ENCODE data around the gene RNGTT. TPM values are rescaled to one million over a fixed set of nuclear protein-coding genes. Genes with fewer than 3 reads are reported as not detected.

The RNGTT gene
- total and polyA plus RNA-seq, 9 donors: 7.5 to 16.4 (median 10.5) TPM

DNA sequence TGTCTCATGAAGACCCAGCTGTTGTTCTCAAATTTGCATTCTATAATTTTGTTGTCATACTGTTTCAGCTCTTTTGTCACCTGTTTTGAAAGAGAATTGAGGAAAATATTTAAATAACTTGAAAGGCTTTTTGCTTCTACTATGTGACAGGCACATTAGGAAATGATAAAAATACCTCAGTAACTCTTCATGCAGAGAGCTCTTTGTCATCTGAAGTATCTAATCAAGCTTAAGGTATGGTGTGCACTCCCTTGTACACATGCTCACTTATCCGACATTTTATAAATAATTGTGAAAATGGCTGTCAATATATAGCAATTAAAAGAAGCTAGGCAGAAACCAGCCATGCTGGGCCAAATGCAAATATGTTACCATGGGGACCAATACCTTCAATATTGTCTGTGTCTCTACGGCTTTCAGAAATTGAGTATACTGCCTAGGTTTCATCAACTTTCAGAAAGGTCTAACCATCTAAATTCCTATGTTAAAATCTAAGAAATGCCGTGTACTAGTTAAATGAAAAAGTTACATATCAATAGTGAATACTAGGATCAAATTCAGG is 349.0 kb downstream of the RNGTT start:
- no peaks in the 10 kb centered on the region for H3K9me3 ChIP-seq (replicated peaks; ENCODE audit: control insufficient read depth, low read depth, low read length)
- DNase-seq: no peak
- no CpG with 5 or more reads among the region's 3 CpGs for WGBS (ENCODE audit: insufficient coverage)
- no peaks in the 10 kb centered on the region for H3K27me3 ChIP-seq (ENCODE audit: control insufficient read depth, insufficient read depth, low read length)
- no peak overlapping the region for H3K4me3 ChIP-seq (ENCODE audit: low read length)
- H3K36me3 ChIP-seq (ENCODE audit: control insufficient read depth, insufficient read depth, low read length): peaks cover 2% of the 10 kb centered on the region
- no peak overlapping the region for H3K27ac ChIP-seq (ENCODE audit: low read length)
- no peaks in the 10 kb centered on the region for H3K4me1 ChIP-seq (ENCODE audit: control insufficient read depth, insufficient read depth, low read length)

DNA sequence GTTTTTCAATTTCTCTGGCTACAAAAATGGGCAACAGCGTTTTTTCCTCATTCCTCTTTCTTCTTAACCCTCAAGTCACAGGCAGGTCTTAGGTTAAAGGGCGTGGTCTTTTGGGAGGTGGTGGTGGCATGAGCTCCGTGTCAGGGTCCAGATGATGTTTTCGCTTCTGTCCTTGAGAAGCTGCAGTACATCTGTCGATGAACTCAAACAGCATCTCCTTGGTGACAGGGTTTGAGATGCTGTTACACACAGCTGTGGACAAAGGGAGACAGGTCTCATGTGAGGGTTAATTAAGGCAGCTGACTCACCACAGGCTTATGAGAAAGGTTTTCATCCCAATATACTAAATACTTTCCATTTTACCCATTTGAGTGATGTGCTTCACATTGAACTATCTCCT is 350.8 kb downstream of the RNGTT start:
- 76% methylated on average over 3 of the region's 5 CpGs for WGBS (ENCODE audit: insufficient coverage)

DNA sequence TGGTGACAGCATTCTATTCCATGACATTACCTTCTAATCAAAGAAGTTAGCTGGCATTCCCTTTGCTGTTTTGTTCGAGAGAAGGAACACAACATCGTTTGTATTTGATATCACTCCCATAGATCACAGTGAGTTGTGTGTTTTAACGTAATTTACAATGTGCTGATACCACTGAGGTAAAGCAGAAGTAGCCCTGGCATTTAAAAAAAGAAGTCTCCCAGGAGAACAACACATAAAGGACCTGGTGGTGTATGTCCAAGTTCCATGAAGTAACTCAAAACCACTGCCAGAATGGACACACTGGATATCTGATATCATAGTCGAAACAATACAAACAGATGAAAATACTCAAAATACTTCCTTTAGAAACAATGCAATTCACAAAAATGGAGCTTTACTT is 351.7 kb downstream of the RNGTT start:
- no CpG with 5 or more reads among the region's 4 CpGs for WGBS (ENCODE audit: insufficient coverage)
- no peak overlapping the region for H3K27ac ChIP-seq (ENCODE audit: low read length)
- no peak overlapping the region for H3K4me3 ChIP-seq (ENCODE audit: low read length)
- H3K4me1 ChIP-seq (ENCODE audit: control insufficient read depth, insufficient read depth, low read length): no peaks in the 10 kb centered on the region
- no peaks in the 10 kb centered on the region for H3K27me3 ChIP-seq (ENCODE audit: control insufficient read depth, insufficient read depth, low read length)
- peak; percentile 20 for DNase-seq
- H3K36me3 ChIP-seq (ENCODE audit: control insufficient read depth, insufficient read depth, low read length): peaks cover 2% of the 10 kb centered on the region
- H3K9me3 ChIP-seq (replicated peaks; ENCODE audit: control insufficient read depth, low read depth, low read length): no peaks in the 10 kb centered on the region

More for the DNA sequence above, 350.8 kb downstream of the RNGTT start:
- Histone ChIP-seq H3K36me3 (ENCODE audit: control insufficient read depth, insufficient read depth, low read length) (peaks cover 2% of the 10 kb centered on the region), H3K9me3 (replicated peaks; ENCODE audit: control insufficient read depth, low read depth, low read length) (no peaks in the 10 kb centered on the region), H3K4me1 (ENCODE audit: control insufficient read depth, insufficient read depth, low read length) (no peaks in the 10 kb centered on the region), H3K27ac (ENCODE audit: low read length) (no peak overlapping the region), H3K4me3 (ENCODE audit: low read length) (no peak overlapping the region), H3K27me3 (ENCODE audit: control insufficient read depth, insufficient read depth, low read length) (no peaks in the 10 kb centered on the region)
- peak; percentile 5 for DNase-seq

DNA sequence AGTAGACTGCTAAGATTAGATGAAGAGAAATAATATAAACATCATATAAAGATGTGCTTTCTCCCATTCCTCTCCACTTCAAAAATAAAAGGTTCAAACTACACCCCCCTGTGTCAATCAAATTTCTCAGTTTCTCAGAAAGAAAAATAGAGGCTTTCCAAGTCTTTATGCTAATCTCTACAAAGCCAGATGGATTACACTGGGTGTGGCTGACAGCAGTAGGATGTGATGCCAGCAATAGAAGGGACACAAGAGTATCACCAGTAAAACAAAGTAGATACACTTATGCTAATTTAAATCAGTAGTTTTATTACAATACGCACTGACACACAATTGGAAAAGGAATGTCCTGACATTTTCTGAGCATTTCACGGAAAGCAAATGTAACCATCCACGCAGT is 353.4 kb downstream of the RNGTT start:
- WGBS (ENCODE audit: insufficient coverage): no CpG with 5 or more reads among the region's 3 CpGs
- H3K27me3 ChIP-seq (ENCODE audit: control insufficient read depth, insufficient read depth, low read length): no peaks in the 10 kb centered on the region
- no peaks in the 10 kb centered on the region for H3K4me1 ChIP-seq (ENCODE audit: control insufficient read depth, insufficient read depth, low read length)
- H3K4me3 ChIP-seq (ENCODE audit: low read length): no peak overlapping the region
- no peak overlapping the region for H3K27ac ChIP-seq (ENCODE audit: low read length)
- peaks cover 2% of the 10 kb centered on the region for H3K36me3 ChIP-seq (ENCODE audit: control insufficient read depth, insufficient read depth, low read length)
- no peaks in the 10 kb centered on the region for H3K9me3 ChIP-seq (replicated peaks; ENCODE audit: control insufficient read depth, low read depth, low read length)
- peak; percentile 7 for DNase-seq

DNA sequence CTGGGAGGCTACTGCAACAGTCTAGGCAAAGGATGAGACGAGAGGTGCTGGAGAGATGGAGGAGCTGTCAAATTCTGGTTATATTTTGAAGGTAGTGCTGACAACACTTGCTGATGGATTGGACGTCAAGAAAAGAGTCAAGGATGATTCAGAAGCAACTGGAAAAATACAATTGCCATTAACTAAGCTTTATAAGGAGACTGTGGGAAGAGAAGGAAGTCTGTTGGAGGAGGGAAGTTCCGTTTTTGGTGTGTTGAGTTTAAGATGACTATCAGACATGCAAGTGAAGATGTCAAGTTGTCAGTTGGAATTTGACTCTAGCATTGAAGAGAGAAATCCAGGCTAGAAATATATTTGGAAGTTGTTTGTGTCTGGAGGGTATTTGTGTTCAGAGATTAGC is 358.1 kb downstream of the RNGTT start:
- DNase-seq: no peak

DNA sequence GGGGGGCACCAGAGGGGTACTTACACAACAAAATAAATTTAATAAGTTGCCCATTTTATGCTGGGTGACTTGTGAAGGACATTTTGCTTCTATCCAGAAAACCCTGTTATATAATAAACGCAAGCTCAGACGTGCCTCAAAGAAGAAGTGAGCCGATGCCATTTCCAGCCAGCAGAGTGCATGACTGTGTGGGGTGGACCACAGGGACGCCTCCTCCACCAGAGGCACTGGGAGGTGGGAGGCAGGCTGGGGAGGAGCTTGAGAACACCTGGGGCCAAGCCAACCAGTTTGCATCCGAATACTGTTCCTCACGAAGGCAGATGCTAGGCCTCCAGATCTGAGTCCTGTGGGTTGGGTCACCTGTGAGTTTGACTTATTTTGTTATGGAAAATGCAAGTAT is 363.8 kb downstream of the RNGTT start:
- H3K9me3 ChIP-seq (replicated peaks; ENCODE audit: control insufficient read depth, low read depth, low read length): no peaks in the 10 kb centered on the region
- H3K4me3 ChIP-seq (ENCODE audit: low read length): no peak overlapping the region
- H3K27me3 ChIP-seq (ENCODE audit: control insufficient read depth, insufficient read depth, low read length): no peaks in the 10 kb centered on the region
- H3K4me1 ChIP-seq (ENCODE audit: control insufficient read depth, insufficient read depth, low read length): no peaks in the 10 kb centered on the region
- 84% methylated on average over 6 of the region's 6 CpGs for WGBS (ENCODE audit: insufficient coverage)
- H3K36me3 ChIP-seq (ENCODE audit: control insufficient read depth, insufficient read depth, low read length): no peaks in the 10 kb centered on the region
- no peak for DNase-seq
- H3K27ac ChIP-seq (ENCODE audit: low read length): no peak overlapping the region

More for the DNA sequence above, 358.1 kb downstream of the RNGTT start:
- Histone ChIP-seq H3K27me3 (ENCODE audit: control insufficient read depth, insufficient read depth, low read length) (no peaks in the 10 kb centered on the region), H3K9me3 (replicated peaks; ENCODE audit: control insufficient read depth, low read depth, low read length) (no peaks in the 10 kb centered on the region), H3K4me3 (ENCODE audit: low read length) (no peak overlapping the region), H3K27ac (ENCODE audit: low read length) (no peak overlapping the region), H3K36me3 (ENCODE audit: control insufficient read depth, insufficient read depth, low read length) (no peaks in the 10 kb centered on the region), H3K4me1 (ENCODE audit: control insufficient read depth, insufficient read depth, low read length) (no peaks in the 10 kb centered on the region)
- WGBS (ENCODE audit: insufficient coverage): 92% methylated on average over 2 of the region's 3 CpGs

DNA sequence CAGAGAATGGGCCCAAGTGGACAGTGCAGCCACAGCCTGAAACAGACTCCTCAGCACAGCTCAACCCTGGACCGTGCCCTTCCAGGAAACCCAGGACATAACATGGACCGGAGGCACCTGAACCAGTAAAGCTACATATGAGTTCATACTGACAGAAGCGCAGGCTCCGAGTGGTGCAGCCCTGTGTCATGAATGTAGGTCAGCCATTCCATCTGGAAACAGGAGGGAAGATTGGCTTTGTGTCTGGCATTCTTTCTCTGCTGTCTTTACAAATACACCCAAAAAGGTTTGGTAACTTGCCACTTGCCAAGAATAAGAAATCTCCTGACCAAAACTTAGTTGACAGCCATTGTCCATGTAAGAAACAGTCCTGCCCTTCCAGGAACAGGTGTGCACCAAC is 366.6 kb downstream of the RNGTT start:
- 67% methylated on average over 2 of the region's 4 CpGs for WGBS (ENCODE audit: insufficient coverage)
- Histone ChIP-seq H3K27me3 (ENCODE audit: control insufficient read depth, insufficient read depth, low read length) (no peaks in the 10 kb centered on the region), H3K4me3 (ENCODE audit: low read length) (no peak overlapping the region), H3K9me3 (replicated peaks; ENCODE audit: control insufficient read depth, low read depth, low read length) (no peaks in the 10 kb centered on the region), H3K36me3 (ENCODE audit: control insufficient read depth, insufficient read depth, low read length) (no peaks in the 10 kb centered on the region), H3K4me1 (ENCODE audit: control insufficient read depth, insufficient read depth, low read length) (no peaks in the 10 kb centered on the region), H3K27ac (ENCODE audit: low read length) (no peak overlapping the region)
- DNase-seq: no peak

DNA sequence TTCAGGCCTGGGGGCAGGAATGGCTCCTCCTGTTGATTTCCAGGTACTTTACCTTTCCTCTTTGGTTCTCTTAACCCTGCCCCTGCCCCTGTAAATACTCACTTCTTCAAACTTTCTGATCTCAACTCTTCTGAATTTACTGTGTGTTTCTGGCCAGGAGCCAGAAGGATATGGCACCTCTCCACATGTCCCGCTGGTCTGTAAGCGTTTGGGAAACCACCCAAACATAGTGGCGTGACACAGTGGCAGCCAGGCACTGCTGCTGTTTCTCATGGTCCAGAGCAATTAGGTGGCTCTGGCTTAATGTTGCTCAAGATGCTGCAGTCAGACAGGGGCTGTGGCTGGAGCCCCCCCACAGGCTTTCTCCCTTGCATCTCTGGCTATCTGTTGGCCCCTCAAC is 374.5 kb downstream of the RNGTT start:
- DNase-seq: no peak
- 74% methylated on average over 3 of the region's 3 CpGs for WGBS (ENCODE audit: insufficient coverage)

DNA sequence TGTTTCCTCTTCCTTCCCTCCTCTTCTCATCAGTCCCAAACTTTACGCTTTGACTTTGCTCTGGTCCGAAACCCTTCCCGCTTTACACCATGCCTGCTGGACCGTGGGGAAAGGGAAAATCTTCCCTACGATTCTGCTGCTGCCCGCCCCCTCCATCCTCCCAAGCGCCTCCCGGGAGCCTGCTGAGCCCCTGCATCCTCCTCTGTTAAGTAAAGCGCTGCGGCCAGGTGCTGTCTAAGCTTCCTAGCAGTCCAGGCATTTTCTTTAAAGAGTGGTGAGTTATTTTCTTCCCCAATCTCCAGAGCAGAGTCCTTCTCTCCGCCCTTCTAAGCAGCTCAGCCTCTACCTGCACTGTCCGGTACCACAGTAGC is 376.3 kb downstream of the RNGTT start:
- no peak for DNase-seq
- Histone ChIP-seq H3K36me3 (ENCODE audit: control insufficient read depth, insufficient read depth, low read length) (no peaks in the 10 kb centered on the region), H3K9me3 (replicated peaks; ENCODE audit: control insufficient read depth, low read depth, low read length) (no peaks in the 10 kb centered on the region), H3K27ac (ENCODE audit: low read length) (no peak overlapping the region), H3K4me1 (ENCODE audit: control insufficient read depth, insufficient read depth, low read length) (peaks cover 3% of the 10 kb centered on the region), H3K27me3 (ENCODE audit: control insufficient read depth, insufficient read depth, low read length) (peaks cover 2% of the 10 kb centered on the region), H3K4me3 (ENCODE audit: low read length) (no peak overlapping the region)
- WGBS (ENCODE audit: insufficient coverage): 33% methylated on average over 5 of the region's 12 CpGs

More for the DNA sequence above, 374.5 kb downstream of the RNGTT start:
- H3K4me1 ChIP-seq (ENCODE audit: control insufficient read depth, insufficient read depth, low read length): peaks cover 3% of the 10 kb centered on the region
- H3K36me3 ChIP-seq (ENCODE audit: control insufficient read depth, insufficient read depth, low read length): no peaks in the 10 kb centered on the region
- no peak overlapping the region for H3K4me3 ChIP-seq (ENCODE audit: low read length)
- peaks cover 2% of the 10 kb centered on the region for H3K27me3 ChIP-seq (ENCODE audit: control insufficient read depth, insufficient read depth, low read length)
- no peak overlapping the region for H3K27ac ChIP-seq (ENCODE audit: low read length)
- H3K9me3 ChIP-seq (replicated peaks; ENCODE audit: control insufficient read depth, low read depth, low read length): no peaks in the 10 kb centered on the region

DNA sequence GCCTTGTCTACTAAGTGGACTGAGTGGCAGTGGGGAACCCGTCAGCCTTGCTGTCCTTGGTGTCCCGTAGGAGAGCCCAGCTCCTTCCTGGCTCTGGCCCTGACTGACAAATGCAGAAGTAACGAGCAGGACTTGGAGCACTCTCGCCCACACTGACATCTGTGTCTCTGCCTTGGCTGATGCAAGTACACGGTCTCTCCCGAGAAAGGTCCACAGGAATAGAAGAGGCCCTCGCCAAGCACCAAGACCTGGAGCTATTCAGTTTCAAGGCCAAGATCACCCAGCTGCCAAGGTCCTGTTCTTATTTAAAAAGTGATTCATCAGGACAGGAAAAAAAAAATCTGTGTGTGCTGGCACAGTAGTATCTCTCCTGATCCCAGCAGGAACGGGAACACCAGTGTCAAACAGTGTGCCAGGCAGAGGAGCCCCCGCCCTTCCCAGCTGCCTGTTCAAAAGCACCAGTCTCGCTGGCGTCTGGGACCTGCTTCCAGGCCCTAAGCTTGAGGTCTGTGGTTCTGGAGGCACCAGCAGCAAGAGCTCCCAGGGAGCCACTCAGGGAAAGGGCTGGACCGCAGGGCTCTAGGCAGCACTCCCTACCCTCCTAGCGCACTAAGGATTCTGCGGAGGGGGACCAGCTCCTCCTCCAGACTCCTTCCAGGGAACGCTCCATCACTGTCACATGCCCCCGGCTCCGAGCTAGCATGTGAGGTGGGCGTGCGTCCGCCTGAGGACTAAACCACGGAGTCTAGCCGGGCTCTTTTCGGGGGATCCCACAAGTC is 376.9 kb downstream of the RNGTT start:
- Histone ChIP-seq H3K9me3 (replicated peaks; ENCODE audit: control insufficient read depth, low read depth, low read length) (no peaks in the 10 kb centered on the region), H3K4me3 (ENCODE audit: low read length) (no peak overlapping the region), H3K27me3 (ENCODE audit: control insufficient read depth, insufficient read depth, low read length) (peaks cover 2% of the 10 kb centered on the region), H3K27ac (ENCODE audit: low read length) (no peak overlapping the region), H3K4me1 (ENCODE audit: control insufficient read depth, insufficient read depth, low read length) (peaks cover 3% of the 10 kb centered on the region), H3K36me3 (ENCODE audit: control insufficient read depth, insufficient read depth, low read length) (no peaks in the 10 kb centered on the region)
- peak; percentile 44 for DNase-seq
- WGBS (ENCODE audit: insufficient coverage): 44% methylated on average over 17 of the region's 23 CpGs

Data from muscle of leg (tissue), 11 donors.